GM21526 (cell line): Measurements from ENCODE around the gene RNF25.

ENCODE experiments used
- ATAC-seq: cut with Tn5 transposase; IDR thresholded peaks from one replicate; pipeline ENCODE4 v1.9.1; 2021; ENCODE audit warnings: moderate library complexity; ENCODE audit not compliant: unreplicated experiment, low FRiP score

Gene RNF25

GRCh38 chr2:218627939-218628338 lies 43.9 kb downstream of the RNF25 start:
- ATAC-seq: no peak

- ATAC-seq: no peak
These were observed 45.4 kb downstream of the RNF25 start for GRCh38 chr2:218626369-218626768.

- no peak for ATAC-seq
These were observed 48.5 kb downstream of the RNF25 start for GRCh38 chr2:218623366-218623705.

- ATAC-seq: no peak
These were observed 49.0 kb downstream of the RNF25 start for GRCh38 chr2:218622606-218623365.

GRCh38 chr2:218621007-218621406 lies 50.8 kb downstream of the RNF25 start:
- ATAC-seq: no peak

- ATAC-seq: no peak
These were observed 53.5 kb downstream of the RNF25 start for GRCh38 chr2:218618102-218618860.

- no peak for ATAC-seq
These were observed 55.9 kb downstream of the RNF25 start for GRCh38 chr2:218615868-218616315.
